ENCODE measurements around the gene QSER1. TPM values are rescaled to one million over a fixed set of nuclear protein-coding genes. Genes with fewer than 3 reads are reported as not detected.
"Not testable (repeated sequence)": the region's sequence is repeated elsewhere in the genome, so short reads cannot be mapped to it uniquely, and the experiment has no call there.

Gene QSER1
- total RNA-seq, 1 donor from 2014 or later, result 23.4 TPM

- peak; percentile 9 for DNase-seq (ENCODE audit: low spot score)
Observed at GRCh38 chr11:33000181-33000580, 107.6 kb downstream of the QSER1 start.

DNA sequence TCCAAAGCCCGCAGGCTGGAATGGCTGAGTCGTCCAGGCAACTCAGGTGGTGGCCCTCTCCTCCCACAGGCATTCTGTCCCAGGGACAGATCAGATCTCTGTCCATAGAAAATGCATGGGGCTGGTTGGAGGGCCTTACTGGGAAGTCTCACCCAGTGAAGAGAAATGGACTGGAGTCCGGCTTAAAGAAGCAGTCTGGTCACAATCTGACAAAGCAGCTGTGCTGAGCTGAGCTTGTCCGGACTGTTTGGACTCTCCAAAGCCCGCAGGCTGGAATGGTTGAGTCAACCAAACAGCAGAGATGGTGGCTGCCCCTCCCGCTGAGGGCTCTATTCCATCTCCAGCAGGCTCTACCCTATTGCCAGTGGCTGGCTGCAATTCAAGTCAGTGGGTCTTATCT lies 108.7 kb downstream of the QSER1 start:
- DNase-seq (ENCODE audit: low spot score), result no peak

- DNase-seq (ENCODE audit: low spot score), result no peak
Observed at GRCh38 chr11:33001751-33002542, 109.3 kb downstream of the QSER1 start.

GRCh38 chr11:33005175-33005574 lies 112.6 kb downstream of the QSER1 start:
- DNase-seq (ENCODE audit: low spot score), result no peak

- no peak for DNase-seq (ENCODE audit: low spot score)
Observed at GRCh38 chr11:33006010-33006409, 113.4 kb downstream of the QSER1 start.

GRCh38 chr11:33013755-33014154 lies 121.1 kb downstream of the QSER1 start:
- no peak for DNase-seq (ENCODE audit: low spot score)

DNA sequence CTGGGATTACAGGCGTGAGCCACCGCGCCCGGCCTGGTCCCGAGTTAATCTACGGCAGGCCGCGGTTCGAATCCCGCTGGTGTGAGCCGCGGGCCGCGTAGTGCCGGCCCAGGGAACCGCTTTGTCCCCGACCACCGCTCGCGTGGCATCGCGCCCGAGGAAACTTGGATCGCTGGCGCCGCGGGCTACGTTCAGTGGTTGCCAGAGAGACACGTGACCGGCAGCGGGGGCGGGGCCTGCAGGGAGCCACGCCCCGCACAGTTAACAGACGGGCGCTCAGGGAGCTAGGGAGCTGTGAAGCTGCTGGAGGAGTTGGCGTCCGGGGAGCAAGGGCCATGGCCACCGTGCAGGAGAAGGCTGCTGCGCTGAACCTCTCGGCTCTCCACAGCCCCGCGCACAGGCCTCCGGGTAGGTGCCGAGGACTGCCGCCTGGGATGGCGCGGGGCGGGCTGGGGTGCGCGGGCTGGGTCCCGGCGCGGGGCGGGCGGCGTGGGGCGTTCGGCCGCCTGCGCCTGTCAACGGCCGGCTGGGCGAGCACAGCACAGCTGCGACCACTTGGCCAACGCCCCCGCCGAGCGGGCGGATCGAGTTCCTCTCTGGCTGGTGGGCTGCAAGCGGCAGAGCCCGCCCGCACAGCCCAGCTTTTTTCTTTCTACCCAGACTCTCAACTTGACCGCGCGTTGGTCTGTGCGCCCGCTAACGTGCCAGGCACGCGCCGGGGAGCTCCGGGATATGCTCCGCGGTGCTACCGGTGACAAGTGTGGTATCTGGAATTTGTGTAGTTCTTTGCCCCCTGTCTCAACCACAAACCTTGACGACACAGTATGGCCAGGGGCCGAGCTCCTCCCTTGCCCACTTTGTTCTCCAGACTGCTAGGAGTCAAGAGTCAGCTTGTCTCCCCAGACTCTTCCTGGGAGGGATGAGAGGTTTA lies 123.3 kb downstream of the QSER1 start, which contains the start of gene DEPDC7:
Gene DEPDC7 (plus strand): TSS at position 258 of the 931 bp plus-strand sequence. CDS start 78 bp downstream, at position 336.
- DNase-seq (ENCODE audit: low spot score), result peak; percentile 80

DNA sequence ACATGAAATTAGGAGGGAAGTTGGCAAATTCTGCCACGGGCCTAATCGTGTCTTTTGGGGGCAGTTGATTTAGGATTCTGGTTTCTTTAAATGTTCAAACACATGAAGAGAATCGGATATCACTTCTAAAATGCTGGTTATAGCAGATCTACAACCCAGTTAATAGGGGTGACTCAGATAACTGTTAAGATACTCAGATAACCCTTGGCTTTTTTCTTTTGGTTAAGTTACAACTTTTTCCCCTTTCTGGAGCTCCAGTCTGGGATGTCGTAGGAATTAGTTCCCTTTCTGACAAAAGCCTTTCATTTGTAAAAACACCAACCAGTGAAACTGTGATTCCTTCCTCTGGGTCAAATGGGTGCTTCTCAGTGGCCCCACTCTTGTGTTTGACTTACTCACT lies 124.0 kb downstream of the QSER1 start:
- DNase-seq (ENCODE audit: low spot score), result no peak

- no peak for DNase-seq (ENCODE audit: low spot score)
Observed at GRCh38 chr11:33017478-33017877, 124.9 kb downstream of the QSER1 start.

DNA sequence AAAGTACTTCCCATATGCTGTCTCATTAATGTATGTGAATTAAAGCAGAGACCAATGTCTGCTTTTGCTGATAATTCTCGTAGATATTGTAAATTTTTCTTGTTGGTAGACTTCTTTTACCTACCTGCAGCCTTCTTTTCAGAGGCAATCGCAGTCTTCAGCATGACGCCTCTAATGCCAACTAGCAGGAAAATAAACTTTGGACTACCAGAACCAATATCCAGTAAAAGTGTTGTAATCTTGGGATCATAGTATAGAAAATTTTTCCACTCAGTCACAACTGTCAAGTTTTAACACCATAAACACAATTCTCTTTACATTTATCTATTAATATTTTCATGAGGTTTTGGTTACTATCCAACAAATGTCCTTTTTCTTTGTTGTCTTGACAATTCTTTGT lies 125.4 kb downstream of the QSER1 start:
- no peak for DNase-seq (ENCODE audit: low spot score)

- DNase-seq (ENCODE audit: low spot score), result no peak
Observed at GRCh38 chr11:33018840-33019239, 126.2 kb downstream of the QSER1 start.

GRCh38 chr11:33021501-33021900 lies 128.9 kb downstream of the QSER1 start:
- no peak for DNase-seq (ENCODE audit: low spot score)

DNA sequence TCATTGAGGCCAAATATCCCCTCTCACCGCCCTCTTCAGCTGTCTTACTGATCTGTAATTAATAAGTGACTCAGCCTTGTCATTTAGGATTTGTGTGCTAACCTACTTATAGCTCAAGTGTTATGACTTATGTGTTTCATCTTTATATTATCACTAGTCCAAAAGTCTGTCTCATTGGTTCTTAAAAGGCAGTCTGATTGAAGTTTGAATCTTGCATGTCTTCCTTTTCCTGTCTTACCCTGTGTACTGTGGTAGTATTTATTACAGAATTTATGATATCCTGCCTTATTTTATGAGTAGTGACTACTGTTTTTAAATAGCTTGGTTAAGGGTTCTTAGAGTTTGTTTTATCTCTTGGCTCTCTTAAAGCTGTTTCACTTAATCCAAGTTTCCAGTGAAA lies 129.3 kb downstream of the QSER1 start:
- DNase-seq (ENCODE audit: low spot score), result peak; percentile 12

GRCh38 chr11:33025339-33025722 lies 132.7 kb downstream of the QSER1 start:
- DNase-seq (ENCODE audit: low spot score), result no peak

GRCh38 chr11:33027233-33027632 lies 134.6 kb downstream of the QSER1 start:
- DNase-seq (ENCODE audit: low spot score), result no peak

DNA sequence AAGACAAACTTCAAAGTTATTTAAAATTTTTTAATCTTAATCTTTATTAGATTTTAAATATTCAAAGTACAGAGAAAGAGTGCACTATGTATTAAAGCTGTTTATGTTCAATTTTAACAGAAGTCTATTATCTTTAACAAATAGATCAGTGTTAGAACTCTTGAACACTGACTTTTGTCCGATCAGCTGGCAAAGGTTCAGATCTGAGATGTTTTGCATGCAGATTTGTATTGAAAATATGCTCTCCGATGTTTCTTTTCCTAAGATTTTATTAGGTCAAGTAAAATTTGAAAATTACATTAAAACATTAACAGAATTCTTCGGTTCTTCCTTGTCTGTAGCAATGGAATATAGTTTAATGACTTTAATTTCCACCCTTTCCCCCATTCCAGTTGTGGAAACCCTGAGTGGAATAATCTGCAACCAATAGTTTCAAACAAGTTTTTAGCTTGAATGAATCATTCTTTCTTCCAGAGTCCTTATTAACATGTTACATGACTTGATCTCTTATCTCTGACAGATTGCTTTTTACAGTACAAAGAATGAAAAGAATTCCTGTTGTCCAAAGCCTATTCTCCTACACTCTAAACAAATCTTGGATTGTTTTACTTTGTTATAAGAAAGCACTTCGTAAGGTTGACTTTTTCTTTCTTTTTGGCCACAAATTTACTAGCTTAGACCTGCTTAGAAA lies 135.4 kb downstream of the QSER1 start:
- DNase-seq (ENCODE audit: low spot score), result no peak

- no peak for DNase-seq (ENCODE audit: low spot score)
Observed at GRCh38 chr11:33028537-33028914, 135.9 kb downstream of the QSER1 start.

- DNase-seq (ENCODE audit: low spot score), result not testable (repeated sequence)
Observed at GRCh38 chr11:33029218-33029617, 136.6 kb downstream of the QSER1 start.

All from umbilical cord (tissue), 2 donors.